GM23338 (cell line): ENCODE results near the gene ZDHHC8. TPM values are rescaled to one million over a fixed set of nuclear protein-coding genes. Genes with fewer than 3 reads are reported as not detected.

Experiments used
- ATAC-seq: fragments of 200-7000 bp; cut with Tn5 transposase; 3 replicates; pipeline ENCODE4 v1.9.1; 2020
- DNase-seq: peaks from one replicate; pipeline ENCODE4 v3.0.0-alpha.2; 2015; ENCODE audit warnings: low spot score
- H2AFZ ChIP-seq: fragments of 200-600 bp; sonication (generic); 2 replicates; pipeline ENCODE4 v1.8.0; 2016; ENCODE audit warnings: antibody characterized with exemption, mild to moderate bottlenecking, moderate library complexity
- H3F3A ChIP-seq: fragments of 200-600 bp; sonication (generic); replicated peaks from 2 replicates; pipeline ENCODE4 v1.8.0; 2017; ENCODE audit warnings: antibody characterized with exemption, mixed run types, low read depth
- H3K27ac ChIP-seq: fragments of 200-600 bp; sonication (generic); 2 replicates; pipeline ENCODE4 v1.6.1; 2016; ENCODE audit warnings: low read depth
- H3K27me3 ChIP-seq: fragments of 200-600 bp; sonication (generic); 2 replicates; pipeline ENCODE4 v1.8.0; 2016; ENCODE audit warnings: mild to moderate bottlenecking, mixed run types, moderate library complexity; ENCODE audit not compliant: insufficient read depth
- H3K36me3 ChIP-seq: fragments of 200-600 bp; sonication (generic); 2 replicates; pipeline ENCODE4 v1.8.0; 2016; ENCODE audit warnings: mild to moderate bottlenecking; ENCODE audit not compliant: insufficient read depth
- H3K4me1 ChIP-seq: fragments of 200-600 bp; sonication (generic); 2 replicates; pipeline ENCODE4 v1.8.0; 2016; ENCODE audit warnings: mild to moderate bottlenecking, moderate library complexity; ENCODE audit not compliant: insufficient read depth
- H3K4me2 ChIP-seq: fragments of 200-600 bp; sonication (generic); 2 replicates; pipeline ENCODE4 v1.7.1; 2017; ENCODE audit warnings: mixed run types
- H3K4me3 ChIP-seq: fragments of 200-600 bp; sonication (generic); 2 replicates; pipeline ENCODE4 v1.6.1; 2016; ENCODE audit warnings: mixed run types
- H3K79me2 ChIP-seq: fragments of 200-600 bp; sonication (generic); replicated peaks from 2 replicates; pipeline ENCODE4 v1.8.0; 2017; ENCODE audit warnings: mild to moderate bottlenecking; ENCODE audit not compliant: insufficient read depth
- H3K9me2 ChIP-seq: fragments of 200-600 bp; sonication (generic); 2 replicates; pipeline ENCODE4 v1.8.0; 2017; ENCODE audit not compliant: insufficient read depth
- H4K20me1 ChIP-seq: fragments of 200-600 bp; sonication (generic); replicated peaks from 2 replicates; pipeline ENCODE4 v1.8.0; 2017; ENCODE audit warnings: mild to moderate bottlenecking; ENCODE audit not compliant: insufficient read depth
- H3K27ac Mint-ChIP-seq: 2 replicates; pipeline ENCODE4 v1.8.0; 2020; ENCODE audit warnings: inconsistent platforms, mild to moderate bottlenecking, moderate library complexity, mixed read lengths
- H3K27me3 Mint-ChIP-seq: 3 replicates; pipeline ENCODE4 v1.8.0; 2022; ENCODE audit warnings: low read depth, mild to moderate bottlenecking, moderate library complexity, mixed read lengths, inconsistent platforms; ENCODE audit not compliant: insufficient read depth, poor library complexity
- H3K36me3 Mint-ChIP-seq: 3 replicates; pipeline ENCODE4 v1.8.0; 2021; ENCODE audit warnings: low read depth, mild to moderate bottlenecking, inconsistent platforms, moderate library complexity, mixed read lengths
- H3K4me1 Mint-ChIP-seq: 3 replicates; pipeline ENCODE4 v1.8.0; 2020; ENCODE audit warnings: mild to moderate bottlenecking, inconsistent platforms, mixed read lengths
- H3K4me3 Mint-ChIP-seq: 3 replicates; pipeline ENCODE4 v1.8.0; 2021; ENCODE audit warnings: moderate library complexity, mild to moderate bottlenecking, inconsistent platforms, mixed read lengths
- H3K9me3 Mint-ChIP-seq: 3 replicates; pipeline ENCODE4 v1.8.0; 2020; ENCODE audit warnings: moderate library complexity, mild to moderate bottlenecking, inconsistent platforms, mixed read lengths
- CREB1 ChIP-seq: fragments of 250-450 bp; sonication (Bioruptor Pico); IDR thresholded peaks from 2 replicates; pipeline ENCODE4 v1.5.0; 2020; ENCODE audit warnings: low read depth, mild to moderate bottlenecking, moderate library complexity
- EZH2phosphoT487 ChIP-seq: fragments of 200-600 bp; sonication (generic); IDR thresholded peaks from one replicate; pipeline ENCODE4 v1.8.1; 2018; ENCODE audit warnings: antibody characterized with exemption; ENCODE audit not compliant: unreplicated experiment
- POLR2AphosphoS5 ChIP-seq: IDR thresholded peaks from 2 replicates; pipeline ENCODE4 v1.6.1; 2016; ENCODE audit warnings: antibody characterized with exemption, low read depth
- STAT1 ChIP-seq: IDR thresholded peaks from one replicate; pipeline ENCODE4 v1.6.1; 2016; ENCODE audit warnings: antibody characterized with exemption; ENCODE audit not compliant: unreplicated experiment
- ZNF462 ChIP-seq: fragments of 250-450 bp; sonication (Bioruptor Pico); IDR thresholded peaks from 2 replicates; pipeline ENCODE4 v1.5.0; 2020; ENCODE audit warnings: mild to moderate bottlenecking, moderate library complexity
- polyA plus RNA-seq: library from polyadenylated mRNA; unstranded; fragments of >200 nt; fragmentation: Nextera tagmentation; extraction: Ambion mirVana; gene quantifications from 2 replicates; pipeline ENCODE4 v1.2.1, GENCODE V29; 2016
- total RNA-seq: library from RNA; depleted of rRNA; stranded (reverse); fragments of >200 nt; shearing (Covaris generic); gene quantifications from 2 replicates; pipeline ENCODE4 v1.2.3, GENCODE V29; 2014
- TF ChIP-seq, protein P1 (sequence below): IDR thresholded peaks from 2 replicates; pipeline ENCODE4 v1.6.1; 2016; ENCODE audit warnings: antibody characterized with exemption

The ZDHHC8 gene
- total and polyA plus RNA-seq, 2 experiments from 2014 or later = 13.7 to 47.6 TPM

DNA sequence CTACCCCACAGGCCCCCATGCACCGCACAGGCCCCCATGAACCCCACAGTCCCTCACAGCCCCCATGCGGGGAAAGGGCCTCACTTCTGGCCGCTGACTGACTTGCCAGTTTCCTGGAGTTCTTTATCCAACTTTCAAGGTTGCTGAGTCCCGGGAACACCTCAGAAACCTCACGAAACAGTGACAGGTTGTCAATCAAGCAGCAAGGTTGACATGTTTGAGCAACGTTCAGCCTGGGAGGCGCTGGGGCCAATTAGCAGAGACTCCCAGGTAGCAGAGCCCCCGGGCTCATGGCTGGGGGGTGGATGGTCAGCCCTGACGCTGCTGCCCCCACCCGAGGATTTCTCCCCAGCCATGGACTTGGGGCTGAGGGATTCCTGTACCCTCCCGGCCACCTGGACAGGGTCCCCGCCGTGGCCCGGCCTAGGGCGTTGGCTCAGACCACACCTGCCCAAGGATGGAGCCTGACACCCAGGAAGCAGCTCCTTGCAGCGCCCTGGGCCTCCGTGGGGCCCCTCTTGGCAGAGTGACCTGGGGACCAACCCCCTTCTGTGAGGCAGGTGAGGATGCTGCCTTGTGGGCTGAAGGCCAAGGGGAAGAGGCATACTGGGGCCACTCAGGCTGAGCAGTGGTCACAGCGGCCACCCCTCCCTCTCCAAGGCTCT, 53.0 kb downstream of the ZDHHC8 start (continued):
- no peak for TF ChIP-seq ZNF462
- TF ChIP-seq POLR2AphosphoS5 = no peak
- no peak for TF ChIP-seq EZH2phosphoT487

- Histone ChIP-seq H3K27ac (no peak overlapping the region), H3K36me3 (no peaks in the 10 kb centered on the region), H3K79me2 (no peaks in the 10 kb centered on the region), H3K4me1 (no peaks in the 10 kb centered on the region), H3F3A (no peaks in the 10 kb centered on the region), H3K4me2 (no peak overlapping the region), H3K9me2 (no peaks in the 10 kb centered on the region), H3K4me3 (no peak overlapping the region), H3K27me3 (no peaks in the 10 kb centered on the region), H2AFZ (no peak overlapping the region), H4K20me1 (no peaks in the 10 kb centered on the region)
- peaks cover 5% of the 10 kb centered on the region; the same call in 2 of the 3 replicates for H3K4me1 Mint-ChIP-seq
- no peak overlapping the region for H3K4me3 Mint-ChIP-seq
- ATAC-seq (no peak), DNase-seq (no peak)
- TF ChIP-seq STAT1 = no peak
- no peak for TF ChIP-seq CREB1 (CRISPR knock-in tag)
- no peak for TF ChIP-seq EZH2phosphoT487
- no peak for TF ChIP-seq ZNF462
- TF ChIP-seq, protein P1, sequence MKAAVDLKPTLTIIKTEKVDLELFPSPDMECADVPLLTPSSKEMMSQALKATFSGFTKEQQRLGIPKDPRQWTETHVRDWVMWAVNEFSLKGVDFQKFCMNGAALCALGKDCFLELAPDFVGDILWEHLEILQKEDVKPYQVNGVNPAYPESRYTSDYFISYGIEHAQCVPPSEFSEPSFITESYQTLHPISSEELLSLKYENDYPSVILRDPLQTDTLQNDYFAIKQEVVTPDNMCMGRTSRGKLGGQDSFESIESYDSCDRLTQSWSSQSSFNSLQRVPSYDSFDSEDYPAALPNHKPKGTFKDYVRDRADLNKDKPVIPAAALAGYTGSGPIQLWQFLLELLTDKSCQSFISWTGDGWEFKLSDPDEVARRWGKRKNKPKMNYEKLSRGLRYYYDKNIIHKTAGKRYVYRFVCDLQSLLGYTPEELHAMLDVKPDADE = no peak
- H3K27ac Mint-ChIP-seq = no peak overlapping the region
- H3K9me3 Mint-ChIP-seq = no peaks in the 10 kb centered on the region; the same call in 2 of the 3 replicates
- H3K27me3 Mint-ChIP-seq = peaks cover 11% of the 10 kb centered on the region
- no peaks in the 10 kb centered on the region for H3K36me3 Mint-ChIP-seq
These were observed 54.1 kb downstream of the ZDHHC8 start for GRCh38 chr22:20185750-20186149.
